Measurements from ENCODE around the gene SNAI1. TPM values are rescaled to one million over a fixed set of nuclear protein-coding genes. Genes with fewer than 3 reads are reported as not detected.

Gene SNAI1
- polyA plus RNA-seq, 1 donor (not counting 4 experiments of a cell fraction or from before 2014, with no cell fraction given) = not detected

DNA sequence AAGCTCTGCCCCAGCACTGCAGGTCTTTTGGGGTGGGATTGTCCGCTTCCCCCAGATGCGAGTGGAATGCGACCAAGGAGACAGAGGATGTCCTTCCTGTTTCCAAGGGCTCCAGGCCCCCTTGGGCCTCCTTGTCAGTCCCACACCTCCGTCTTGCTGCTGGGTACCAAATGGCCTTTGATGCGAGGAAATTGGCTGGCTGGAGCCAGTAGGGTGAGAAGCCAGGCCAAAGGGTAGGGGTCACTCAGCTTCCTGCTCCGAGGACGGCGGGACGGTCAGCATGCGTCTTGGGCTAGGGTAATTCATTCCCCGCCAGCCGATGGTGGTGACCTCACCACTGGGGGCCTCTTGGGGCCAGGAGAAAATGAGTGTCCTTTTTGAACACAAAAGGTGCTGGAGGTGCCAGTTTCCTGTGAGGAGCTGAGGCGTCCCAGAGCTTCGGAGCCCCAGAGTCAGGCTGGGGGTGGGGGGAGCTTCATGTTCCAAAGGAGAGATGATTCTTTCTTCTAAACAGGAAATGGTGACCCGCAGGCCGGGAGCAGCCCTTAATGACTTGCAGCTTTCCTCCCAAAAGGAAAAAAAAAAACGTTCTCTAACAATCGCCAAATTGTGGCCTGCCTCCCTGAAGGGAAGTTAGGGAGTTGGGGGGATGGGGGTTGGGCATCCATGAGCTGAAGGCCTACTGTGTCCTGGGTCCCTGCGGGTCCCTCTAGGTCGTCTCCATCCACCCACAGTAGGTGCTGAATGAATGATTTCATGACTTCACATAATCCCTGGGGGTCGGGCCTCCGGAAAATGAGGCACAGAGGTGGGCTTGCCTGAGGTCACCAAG lies 6.7 kb downstream of the SNAI1 start:
- Histone ChIP-seq H3K79me2 (ENCODE audit: control insufficient read depth, insufficient read depth, low read length) (no peaks in the 10 kb centered on the region), H4K20me1 (ENCODE audit: control insufficient read depth, extremely low read depth, insufficient read depth, low read length) (no peaks in the 10 kb centered on the region), H3K9me3 (ENCODE audit: control insufficient read depth, low read depth, low read length) (no peaks in the 10 kb centered on the region), H3K9me1 (ENCODE audit: control insufficient read depth, extremely low read depth, insufficient read depth, low read length) (no peaks in the 10 kb centered on the region), H3K4me3 (ENCODE audit: control insufficient read depth in 2 of 3, extremely low read depth in 1 of 3, insufficient read depth in 2 of 3, low read depth in 1 of 3, low read length in 3 of 3) (no peak overlapping the region), H2AFZ (ENCODE audit: control insufficient read depth, low read length) (no peak overlapping the region), H3K27me3 (ENCODE audit: control insufficient read depth, extremely low read depth, insufficient read depth, low read length) (peaks cover 4% of the 10 kb centered on the region), H3K4me2 (ENCODE audit: control insufficient read depth, extremely low read depth, insufficient read depth, low read depth, low read length) (no peak overlapping the region), H3K36me3 (ENCODE audit: control insufficient read depth in 2 of 2, extremely low read depth in 1 of 2, insufficient read depth in 2 of 2, low read length in 2 of 2) (no peaks in the 10 kb centered on the region), H3K4me1 (ENCODE audit: control insufficient read depth, extremely low read depth, insufficient read depth, low read length) (no peaks in the 10 kb centered on the region), H3K9ac (ENCODE audit: control insufficient read depth, extremely low read depth, insufficient read depth, low read length) (no peak overlapping the region), H3K27ac (ENCODE audit: control insufficient read depth, insufficient read depth, low read length) (no peak overlapping the region)
- no peak for TF ChIP-seq EZH2 (IDR thresholded peaks at IDR 0.05; ENCODE audit: low read length)
- TF ChIP-seq, protein P1, sequence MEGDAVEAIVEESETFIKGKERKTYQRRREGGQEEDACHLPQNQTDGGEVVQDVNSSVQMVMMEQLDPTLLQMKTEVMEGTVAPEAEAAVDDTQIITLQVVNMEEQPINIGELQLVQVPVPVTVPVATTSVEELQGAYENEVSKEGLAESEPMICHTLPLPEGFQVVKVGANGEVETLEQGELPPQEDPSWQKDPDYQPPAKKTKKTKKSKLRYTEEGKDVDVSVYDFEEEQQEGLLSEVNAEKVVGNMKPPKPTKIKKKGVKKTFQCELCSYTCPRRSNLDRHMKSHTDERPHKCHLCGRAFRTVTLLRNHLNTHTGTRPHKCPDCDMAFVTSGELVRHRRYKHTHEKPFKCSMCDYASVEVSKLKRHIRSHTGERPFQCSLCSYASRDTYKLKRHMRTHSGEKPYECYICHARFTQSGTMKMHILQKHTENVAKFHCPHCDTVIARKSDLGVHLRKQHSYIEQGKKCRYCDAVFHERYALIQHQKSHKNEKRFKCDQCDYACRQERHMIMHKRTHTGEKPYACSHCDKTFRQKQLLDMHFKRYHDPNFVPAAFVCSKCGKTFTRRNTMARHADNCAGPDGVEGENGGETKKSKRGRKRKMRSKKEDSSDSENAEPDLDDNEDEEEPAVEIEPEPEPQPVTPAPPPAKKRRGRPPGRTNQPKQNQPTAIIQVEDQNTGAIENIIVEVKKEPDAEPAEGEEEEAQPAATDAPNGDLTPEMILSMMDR (optimal IDR thresholded peaks at IDR 0.05 in 1 of 3, IDR thresholded peaks at IDR 0.05 in 1 of 3, conservative IDR thresholded peaks at IDR 0.05 in 1 of 3; ENCODE audit: extremely low read depth in 1 of 3, insufficient read depth in 2 of 3, low read length in 3 of 3) = no peak
- dilution Hi-C loops (cut with MboI; ENCODE audit: extremely low pct_ligation_motif_present, low sequenced_read_pairs) = no loop called here
- no peak for DNase-seq (ENCODE audit: low read depth, low spot score)
- no peak for FAIRE-seq

DNA sequence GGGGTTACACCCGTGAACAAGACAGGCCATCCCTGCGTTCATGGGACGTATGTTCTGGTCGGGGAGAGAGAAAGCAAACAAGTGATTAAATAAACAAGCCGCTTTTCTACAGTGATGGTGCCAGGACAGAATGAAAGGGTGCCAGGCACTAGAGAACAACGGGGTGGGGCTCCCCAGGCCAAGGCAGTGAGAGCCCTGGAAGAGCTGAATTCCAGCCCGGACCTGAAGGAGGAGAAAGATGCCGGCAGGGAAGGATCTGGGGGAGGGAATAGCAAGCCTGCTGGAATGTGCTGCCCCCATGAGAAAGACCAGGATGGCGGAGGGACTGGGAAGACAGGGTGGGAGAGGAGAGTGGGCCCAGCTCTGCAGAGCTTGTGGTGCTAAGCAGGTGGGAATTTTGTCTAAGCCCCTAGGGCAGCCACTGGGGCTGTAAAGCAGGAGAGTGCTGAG lies 7.5 kb downstream of the SNAI1 start:
- H3K9me1 ChIP-seq (ENCODE audit: control insufficient read depth, extremely low read depth, insufficient read depth, low read length) = no peaks in the 10 kb centered on the region
- no peak overlapping the region for H2AFZ ChIP-seq (ENCODE audit: control insufficient read depth, low read length)
- no peak overlapping the region for H3K4me3 ChIP-seq (ENCODE audit: control insufficient read depth in 2 of 3, extremely low read depth in 1 of 3, insufficient read depth in 2 of 3, low read depth in 1 of 3, low read length in 3 of 3)
- DNase-seq (ENCODE audit: low read depth, low spot score) (no peak), FAIRE-seq (no peak)
- no peaks in the 10 kb centered on the region for H4K20me1 ChIP-seq (ENCODE audit: control insufficient read depth, extremely low read depth, insufficient read depth, low read length)
- TF ChIP-seq EZH2 (IDR thresholded peaks at IDR 0.05; ENCODE audit: low read length) = no peak
- TF ChIP-seq, protein P1 (optimal IDR thresholded peaks at IDR 0.05 in 1 of 3, IDR thresholded peaks at IDR 0.05 in 1 of 3, conservative IDR thresholded peaks at IDR 0.05 in 1 of 3; ENCODE audit: extremely low read depth in 1 of 3, insufficient read depth in 2 of 3, low read length in 3 of 3) = no peak
- H3K79me2 ChIP-seq (ENCODE audit: control insufficient read depth, insufficient read depth, low read length) = no peaks in the 10 kb centered on the region
- no peak overlapping the region for H3K4me2 ChIP-seq (ENCODE audit: control insufficient read depth, extremely low read depth, insufficient read depth, low read depth, low read length)
- no peak overlapping the region for H3K27ac ChIP-seq (ENCODE audit: control insufficient read depth, insufficient read depth, low read length)
- H3K27me3 ChIP-seq (ENCODE audit: control insufficient read depth, extremely low read depth, insufficient read depth, low read length) = peaks cover under 1% of the 10 kb centered on the region
- no peaks in the 10 kb centered on the region for H3K9me3 ChIP-seq (ENCODE audit: control insufficient read depth, low read depth, low read length)
- H3K9ac ChIP-seq (ENCODE audit: control insufficient read depth, extremely low read depth, insufficient read depth, low read length) = no peak overlapping the region
- dilution Hi-C loops (cut with MboI; ENCODE audit: extremely low pct_ligation_motif_present, low sequenced_read_pairs) = no loop called here
- H3K36me3 ChIP-seq (ENCODE audit: control insufficient read depth in 2 of 2, extremely low read depth in 1 of 2, insufficient read depth in 2 of 2, low read length in 2 of 2) = no peaks in the 10 kb centered on the region
- H3K4me1 ChIP-seq (ENCODE audit: control insufficient read depth, extremely low read depth, insufficient read depth, low read length) = no peaks in the 10 kb centered on the region

Data from keratinocyte (primary cell).